Neural cell (in vitro differentiated cells): ENCODE data around the gene DAZL. TPM values are rescaled to one million over a fixed set of nuclear protein-coding genes. Genes with fewer than 3 reads are reported as not detected.

Experiments
- H2AFZ ChIP-seq: fragments of 200-600, 300-800 bp; sonication (generic), shearing (Covaris generic); 2 replicates; pipeline ENCODE4 v1.6.0; 2014; ENCODE audit warnings: low read depth, mild to moderate bottlenecking, antibody characterized with exemption, low read length, moderate library complexity
- H3F3A ChIP-seq: fragments of 200-600 bp; shearing (Covaris generic); 2 replicates; pipeline ENCODE4 v1.6.1; 2016; ENCODE audit warnings: mild to moderate bottlenecking, moderate library complexity, mixed read lengths, antibody characterized with exemption, low read length; ENCODE audit not compliant: insufficient read depth, poor library complexity, severe bottlenecking
- H3K27ac ChIP-seq: fragments of 200-600, 300-800 bp; sonication (generic), shearing (Covaris generic); 2 replicates; pipeline ENCODE4 v1.5.1; 2014; ENCODE audit warnings: mild to moderate bottlenecking, low read length, moderate library complexity
- H3K27me3 ChIP-seq: fragments of 300-800, 200-600 bp; sonication (generic), shearing (Covaris generic); 2 replicates; pipeline ENCODE4 v1.6.0; 2014; ENCODE audit warnings: mild to moderate bottlenecking, low read depth, low read length, moderate library complexity; ENCODE audit not compliant: insufficient read depth
- H3K36me3 ChIP-seq: fragments of 300-800, 200-600 bp; sonication (generic), shearing (Covaris generic); 2 replicates; pipeline ENCODE4 v1.5.1; 2014; ENCODE audit warnings: mild to moderate bottlenecking, antibody characterized with exemption, low read length, moderate library complexity; ENCODE audit not compliant: insufficient read depth
- H3K4me2 ChIP-seq: fragments of 300-800, 200-600 bp; sonication (generic), shearing (Covaris generic); 2 replicates; pipeline ENCODE4 v1.6.0; 2014; ENCODE audit warnings: mild to moderate bottlenecking, low read length
- H3K4me3 ChIP-seq: fragments of 300-800, 200-600 bp; sonication (generic), shearing (Covaris generic); 2 replicates; pipeline ENCODE4 v1.5.1; 2014; ENCODE audit warnings: mild to moderate bottlenecking, low read length, moderate library complexity
- H3K79me2 ChIP-seq: fragments of 200-600 bp; shearing (Covaris generic); replicated peaks from 2 replicates; pipeline ENCODE4 v1.6.0; 2014; ENCODE audit warnings: mild to moderate bottlenecking, low read length, moderate library complexity; ENCODE audit not compliant: insufficient read depth
- H3K9ac ChIP-seq: fragments of 300-800, 200-600 bp; sonication (generic), shearing (Covaris generic); 2 replicates; pipeline ENCODE4 v1.6.1; 2016; ENCODE audit warnings: mild to moderate bottlenecking, low read length, mixed read lengths
- H3K9me2 ChIP-seq: fragments of 200-600 bp; shearing (Covaris generic); 2 replicates; pipeline ENCODE4 v1.6.1; 2016; ENCODE audit warnings: mild to moderate bottlenecking, low read length, mixed read lengths; ENCODE audit not compliant: insufficient read depth
- H3K9me3 ChIP-seq: fragments of 200-600, 300-800 bp; sonication (generic), shearing (Covaris generic); 2 replicates; pipeline ENCODE4 v1.6.1; 2016; ENCODE audit warnings: mild to moderate bottlenecking, mixed run types, low read length, moderate library complexity, mixed read lengths
- H4K20me1 ChIP-seq: fragments of 200-600 bp; shearing (Covaris generic); 2 replicates; pipeline ENCODE4 v1.6.1; 2016; ENCODE audit warnings: mild to moderate bottlenecking, mixed run types; ENCODE audit not compliant: insufficient read depth
- CTCF ChIP-seq: fragments of 450-650 bp; IDR thresholded peaks from 2 replicates; pipeline ENCODE4 v1.5.1; 2014; ENCODE audit warnings: antibody characterized with exemption, mild to moderate bottlenecking, moderate library complexity; ENCODE audit not compliant: poor library complexity, severe bottlenecking
- EP300 ChIP-seq: fragments of 450-650 bp; conservative IDR thresholded peaks from 2 replicates; pipeline ENCODE4 v1.6.1; 2014; ENCODE audit warnings: antibody characterized with exemption, mild to moderate bottlenecking, moderate library complexity; ENCODE audit not compliant: poor library complexity, severe bottlenecking
- EZH2 ChIP-seq: fragments of 200-600, 300-800 bp; shearing (Covaris generic), sonication (generic); IDR thresholded peaks from 2 replicates; pipeline ENCODE4 v1.6.1; 2014; ENCODE audit warnings: antibody characterized with exemption, low read length, borderline replicate concordance, mild to moderate bottlenecking; ENCODE audit not compliant: insufficient read depth, poor library complexity, severe bottlenecking
- MXI1 ChIP-seq: fragments of 450-650 bp; conservative IDR thresholded peaks from 2 replicates; pipeline ENCODE4 v1.6.1; 2014; ENCODE audit warnings: antibody characterized with exemption, mild to moderate bottlenecking; ENCODE audit not compliant: poor library complexity, severe bottlenecking
- POLR2AphosphoS5 ChIP-seq: IDR thresholded peaks from 2 replicates; pipeline ENCODE4 v1.6.1; 2012
- RAD21 ChIP-seq: fragments of 450-650 bp; conservative IDR thresholded peaks from 2 replicates; pipeline ENCODE4 v1.6.1; 2014; ENCODE audit warnings: antibody characterized with exemption, mild to moderate bottlenecking, moderate library complexity
- REST ChIP-seq: IDR thresholded peaks from 2 replicates; pipeline ENCODE4 v1.6.1; 2012; ENCODE audit warnings: borderline replicate concordance
- SMC3 ChIP-seq: fragments of 450-650 bp; conservative IDR thresholded peaks from 2 replicates; pipeline ENCODE4 v1.6.1; 2014; ENCODE audit warnings: antibody characterized with exemption, mild to moderate bottlenecking, moderate library complexity; ENCODE audit not compliant: poor library complexity
- TAF1 ChIP-seq: IDR thresholded peaks from 2 replicates; pipeline ENCODE4 v1.6.1; 2012; ENCODE audit warnings: low read depth
- polyA plus RNA-seq: library from polyadenylated mRNA; depleted of rRNA; stranded (reverse); fragments of >200 nt; gene quantifications from 2 replicates; pipeline ENCODE4 v1.2.3, GENCODE V29; 2014

DAZL gene
- polyA plus RNA-seq, 1 donor from 2014 or later = not detected

GRCh38 chr3:16606398-16606797 is 1.2 kb upstream of the DAZL start:
- Histone ChIP-seq H2AFZ (no peak overlapping the region), H3K9ac (no peak overlapping the region), H3K36me3 (no peaks in the 10 kb centered on the region), H3K4me3 (no peak overlapping the region), H3F3A (no peaks in the 10 kb centered on the region), H3K4me2 (no peak overlapping the region), H3K27ac (no peak overlapping the region), H3K9me3 (no peaks in the 10 kb centered on the region), H3K79me2 (no peaks in the 10 kb centered on the region), H3K27me3 (no peaks in the 10 kb centered on the region), H3K9me2 (no peaks in the 10 kb centered on the region), H4K20me1 (no peaks in the 10 kb centered on the region)
- no peak for TF ChIP-seq EZH2
- no peak for TF ChIP-seq TAF1
- no peak for TF ChIP-seq CTCF
- TF ChIP-seq EP300 = no peak
- no peak for TF ChIP-seq SMC3
- TF ChIP-seq RAD21 = no peak
- TF ChIP-seq MXI1 = no peak
- TF ChIP-seq POLR2AphosphoS5 = no peak
- TF ChIP-seq REST = no peak

GRCh38 chr3:16605966-16606365 is 743 bp upstream of the DAZL start:
- no peak for TF ChIP-seq POLR2AphosphoS5
- TF ChIP-seq RAD21 = no peak
- no peak for TF ChIP-seq CTCF
- no peak for TF ChIP-seq EZH2
- no peak for TF ChIP-seq REST
- TF ChIP-seq EP300 = no peak
- TF ChIP-seq TAF1 = no peak
- TF ChIP-seq SMC3 = no peak
- TF ChIP-seq MXI1 = no peak
- H3K79me2 ChIP-seq = no peaks in the 10 kb centered on the region
- no peak overlapping the region for H3K4me3 ChIP-seq
- no peak overlapping the region for H2AFZ ChIP-seq
- no peaks in the 10 kb centered on the region for H4K20me1 ChIP-seq
- no peaks in the 10 kb centered on the region for H3K36me3 ChIP-seq
- H3K4me2 ChIP-seq = no peak overlapping the region
- H3K27me3 ChIP-seq = no peaks in the 10 kb centered on the region
- H3K27ac ChIP-seq = no peak overlapping the region
- no peaks in the 10 kb centered on the region for H3K9me3 ChIP-seq
- H3F3A ChIP-seq = no peaks in the 10 kb centered on the region
- no peak overlapping the region for H3K9ac ChIP-seq
- no peaks in the 10 kb centered on the region for H3K9me2 ChIP-seq
